ENCODE results near the gene FES.
"Not testable (repeated sequence)": the region's sequence is repeated elsewhere in the genome, so short reads cannot be mapped to it uniquely, and the experiment has no call there.

FES gene

DNA sequence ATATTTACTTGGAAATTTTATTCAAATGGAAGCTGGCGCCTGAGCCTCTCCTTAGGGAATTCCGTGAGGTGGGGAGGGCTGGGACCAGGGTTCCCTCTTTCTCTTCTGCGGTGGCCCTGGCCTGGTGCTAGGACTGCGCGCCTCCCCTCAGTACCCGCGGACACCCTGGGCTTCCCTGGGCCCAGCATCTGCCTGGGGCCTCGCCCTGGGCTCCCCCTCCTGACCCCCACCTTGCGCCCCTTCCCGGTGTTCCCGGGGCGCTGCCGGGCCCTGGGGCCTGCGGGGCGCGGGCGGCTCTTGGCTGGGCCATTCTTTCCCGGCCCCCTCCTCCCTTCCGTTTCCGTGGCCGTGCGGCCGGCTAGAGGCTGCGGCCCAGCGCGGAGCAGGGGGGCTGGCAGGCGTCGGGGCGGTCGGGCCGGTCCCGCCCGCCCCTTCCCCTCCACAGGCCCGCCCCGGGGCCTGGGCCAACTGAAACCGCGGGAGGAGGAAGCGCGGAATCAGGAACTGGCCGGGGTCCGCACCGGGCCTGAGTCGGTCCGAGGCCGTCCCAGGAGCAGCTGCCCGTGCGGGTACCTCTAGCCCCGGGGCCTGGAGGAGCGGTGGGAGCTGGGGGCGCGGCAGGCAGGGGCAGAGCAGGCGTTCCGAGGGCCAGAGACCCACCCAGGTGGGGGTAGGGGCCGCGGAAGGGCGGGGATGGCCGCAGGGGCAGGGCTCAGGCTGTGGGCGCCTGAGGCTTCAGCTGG lies at the start of gene FES:
TSS of gene FES (plus strand) at position 529 of the 743 bp plus-strand sequence. CDS start 542 bp downstream, outside the sequence.
- intact Hi-C loops (cut with DNase I), result loop anchor here (2.0 kb wide), 1 partner anchor 235 kb away; no protein-coding TSS in a partner anchor
- DNase-seq, result peak in 15 of 42 donors; percentile 20 to 71 (median 47)

- intact Hi-C loops (cut with DNase I), result no loop called here
- DNase-seq, result no peak
Observed at GRCh38 chr15:90834626-90835025, 49.7 kb upstream of the FES start.

- no peak for DNase-seq
- intact Hi-C loops (cut with DNase I), result no loop called here
Observed at GRCh38 chr15:90836296-90836871, 47.9 kb upstream of the FES start.

- intact Hi-C loops (cut with DNase I), result no loop called here
- DNase-seq, result no peak
Observed at GRCh38 chr15:90837094-90837493, 47.2 kb upstream of the FES start.

- peak; percentile 25 to 88 (median 73) for DNase-seq
- intact Hi-C loops (cut with DNase I), result no loop called here
Observed at GRCh38 chr15:90838139-90838538, 46.2 kb upstream of the FES start.

GRCh38 chr15:90838544-90838943 lies 45.8 kb upstream of the FES start:
- DNase-seq, result no peak
- intact Hi-C loops (cut with DNase I), result no loop called here

DNA sequence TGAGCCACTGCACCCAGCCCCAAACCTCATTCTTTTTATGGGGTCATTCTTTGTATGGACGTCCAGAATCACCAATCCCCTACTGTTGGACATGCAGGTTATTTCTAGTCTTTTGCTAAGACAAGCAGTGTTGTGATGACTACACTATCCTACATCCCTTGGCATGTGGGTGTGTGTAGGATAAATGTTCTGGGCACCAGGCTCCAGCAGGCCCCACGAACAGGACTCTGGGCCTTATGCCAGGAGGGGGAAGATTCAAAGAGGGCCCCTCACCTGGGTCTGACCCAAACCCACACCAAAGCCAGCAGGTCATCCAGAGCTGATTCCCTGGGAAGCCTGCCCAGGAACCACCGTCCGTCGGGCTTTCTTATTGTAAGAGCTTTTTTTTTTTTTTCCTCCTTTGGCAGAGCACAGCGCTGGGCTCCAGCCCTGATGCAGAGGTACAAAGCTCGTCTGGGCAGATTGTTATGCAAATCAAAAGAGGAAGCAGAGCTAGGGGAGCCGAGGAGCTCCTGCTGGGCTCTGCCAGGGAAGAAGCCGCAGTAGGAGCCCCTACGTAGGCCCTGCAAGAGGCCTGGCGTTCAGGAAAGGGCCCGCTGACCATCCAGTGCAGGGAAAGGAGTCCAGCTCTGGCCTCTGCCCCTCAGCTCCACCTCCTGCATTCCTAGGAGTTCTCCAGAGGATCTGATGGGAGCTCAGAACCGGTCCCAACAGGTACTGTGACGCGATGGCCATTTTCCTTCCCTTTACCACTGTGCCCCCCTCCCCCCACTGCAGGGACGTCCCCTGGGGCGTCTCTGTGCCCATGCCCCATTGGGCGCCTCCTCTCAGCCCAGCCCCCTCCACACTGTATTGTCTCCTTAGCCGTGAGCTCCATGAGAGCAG lies 44.9 kb upstream of the FES start:
- peak in 9 of 42 donors; percentile 18 to 58 (median 29) for DNase-seq
- intact Hi-C loops (cut with DNase I), result no loop called here

DNA sequence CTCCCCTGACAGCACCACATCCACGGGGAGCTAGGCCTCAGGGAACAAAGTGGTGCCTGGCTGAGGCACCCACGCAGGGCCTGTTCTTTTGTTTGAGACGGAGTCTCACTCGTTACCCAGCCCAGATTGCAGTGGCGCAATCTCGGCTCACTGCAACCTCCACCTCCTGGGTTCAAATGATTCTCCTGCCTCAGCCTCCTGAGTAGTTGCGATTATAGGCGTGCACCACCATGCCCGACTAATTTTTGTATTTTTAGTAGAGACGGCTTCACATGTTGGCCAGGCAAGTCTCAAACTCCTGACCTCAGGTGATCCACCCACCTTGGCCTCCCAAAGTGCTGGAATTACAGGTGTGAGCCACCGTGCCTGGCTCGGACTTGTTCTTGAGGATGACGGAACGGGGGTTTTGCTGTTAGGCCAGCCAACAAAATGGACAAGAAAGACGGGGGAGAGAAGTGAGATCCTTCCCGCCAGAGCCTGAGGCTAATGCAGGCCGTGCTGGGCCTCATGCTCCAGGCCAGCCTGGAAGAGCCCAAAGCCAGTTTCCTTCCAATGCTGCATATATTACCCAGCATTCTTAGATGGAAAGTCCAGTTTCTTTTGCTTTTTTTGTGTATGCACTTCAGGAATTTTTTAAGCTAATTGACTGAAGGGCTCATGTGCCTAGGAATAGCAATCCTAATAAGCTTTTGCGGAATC lies 44.0 kb upstream of the FES start:
- DNase-seq, result no peak
- intact Hi-C loops (cut with DNase I), result no loop called here

DNA sequence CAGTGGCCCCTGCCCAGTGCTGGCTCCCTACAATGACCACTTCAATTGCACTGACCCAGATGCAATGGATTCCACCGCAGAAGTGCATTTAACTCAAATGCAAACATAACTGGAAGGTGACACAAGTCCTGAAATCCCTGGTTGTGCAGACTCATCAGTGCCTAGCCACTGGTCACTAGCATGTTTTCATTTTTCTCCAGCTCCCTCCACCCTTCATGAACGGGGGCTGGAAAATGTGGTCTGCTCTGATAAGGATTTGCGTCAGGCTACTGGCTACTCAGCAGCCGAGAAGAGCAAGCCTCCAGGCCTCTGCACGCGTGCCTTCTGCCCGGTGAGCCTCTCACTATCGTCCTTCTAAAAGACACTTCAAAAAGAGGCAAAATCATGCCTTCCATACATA lies 43.4 kb upstream of the FES start:
- intact Hi-C loops (cut with DNase I), result no loop called here
- no peak for DNase-seq

DNA sequence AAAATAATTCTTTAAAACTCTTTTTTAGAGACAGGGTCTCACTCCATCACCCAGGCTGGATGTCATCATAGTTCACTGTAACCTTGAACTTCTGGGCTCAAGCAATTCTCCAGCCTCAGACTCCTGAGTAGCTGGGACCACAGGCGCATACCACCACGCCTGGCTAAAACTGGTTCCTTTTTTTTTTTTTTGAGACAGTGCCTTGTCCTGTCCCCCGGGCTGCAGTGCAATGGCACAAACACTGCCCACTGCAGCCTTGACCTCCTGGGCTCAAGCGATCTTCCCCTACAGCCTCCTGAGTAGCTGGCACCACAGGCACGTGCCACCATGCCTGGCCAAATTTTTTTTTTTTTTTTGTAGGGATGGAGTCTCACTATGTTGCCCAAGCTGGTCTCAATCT lies 39.6 kb upstream of the FES start:
- intact Hi-C loops (cut with DNase I), result no loop called here

DNA sequence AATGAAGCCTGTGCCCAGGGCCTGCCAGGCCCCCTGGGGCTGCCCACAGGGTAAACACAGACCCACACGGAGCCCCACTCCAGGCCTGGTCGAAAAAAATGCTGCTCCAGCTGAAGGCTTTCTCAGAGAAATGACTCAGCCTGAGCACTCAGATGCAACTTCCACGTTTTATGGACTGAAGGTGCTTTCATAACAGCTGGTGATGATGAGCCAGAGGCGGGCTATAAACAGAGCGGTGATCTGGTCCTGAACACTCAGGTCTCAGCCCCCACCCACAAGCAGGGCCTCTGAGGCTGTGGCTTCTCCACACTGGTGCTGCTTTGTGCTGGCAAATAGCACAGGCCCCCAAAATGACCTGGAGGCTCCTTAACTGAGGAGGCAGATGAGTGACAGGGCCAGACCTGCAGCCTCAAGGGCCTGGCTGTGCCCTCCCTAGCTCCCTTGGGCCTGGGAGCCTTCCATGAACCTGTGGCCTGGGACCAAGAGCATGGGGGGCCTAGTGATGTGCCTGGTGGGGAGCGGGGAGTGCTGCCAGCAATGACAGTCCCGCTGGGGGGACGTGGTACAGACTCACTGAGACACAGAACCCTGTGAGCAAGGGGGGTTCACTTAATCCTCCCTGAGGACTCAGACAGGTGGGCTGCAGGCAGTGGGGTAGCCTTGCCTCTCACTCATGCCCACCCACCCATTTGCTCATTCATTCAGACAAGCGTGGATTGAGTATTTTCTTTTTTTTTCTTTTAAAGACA lies 38.9 kb upstream of the FES start:
- intact Hi-C loops (cut with DNase I), result no loop called here
- no peak for DNase-seq

More for the DNA sequence above, 39.6 kb upstream of the FES start:
- DNase-seq, result no peak

GRCh38 chr15:90849424-90849823 lies 34.9 kb upstream of the FES start:
- DNase-seq; intact Hi-C loops (cut with DNase I): not testable (repeated sequence)

- DNase-seq, result no peak
- intact Hi-C loops (cut with DNase I), result no loop called here
Observed at GRCh38 chr15:90851114-90851513, 33.2 kb upstream of the FES start.

- no peak for DNase-seq
- intact Hi-C loops (cut with DNase I), result no loop called here
Observed at GRCh38 chr15:90851940-90852339, 32.4 kb upstream of the FES start.

GRCh38 chr15:90855139-90855538 lies 29.2 kb upstream of the FES start:
- intact Hi-C loops (cut with DNase I), result no loop called here
- DNase-seq, result no peak

GRCh38 chr15:90857337-90857736 lies 27.0 kb upstream of the FES start:
- no peak for DNase-seq
- intact Hi-C loops (cut with DNase I), result no loop called here

GRCh38 chr15:90857883-90858443 lies 26.3 kb upstream of the FES start:
- no peak for DNase-seq
- intact Hi-C loops (cut with DNase I), result no loop called here

All from head of caudate nucleus (tissue), 42 donors.